Measurements from ENCODE around the gene SUV39H1. TPM values are rescaled to one million over a fixed set of nuclear protein-coding genes. Genes with fewer than 3 reads are reported as not detected.
A peak's percentile ranks its signal among the peaks of the same experiment; 100 is the strongest.

Gene SUV39H1
- total and polyA plus RNA-seq, 9 of the 15 experiments (the other 6 are each of a cell fraction or from before 2014, with no cell fraction given): 4.7 to 34.7 (median 17.9) TPM

DNA sequence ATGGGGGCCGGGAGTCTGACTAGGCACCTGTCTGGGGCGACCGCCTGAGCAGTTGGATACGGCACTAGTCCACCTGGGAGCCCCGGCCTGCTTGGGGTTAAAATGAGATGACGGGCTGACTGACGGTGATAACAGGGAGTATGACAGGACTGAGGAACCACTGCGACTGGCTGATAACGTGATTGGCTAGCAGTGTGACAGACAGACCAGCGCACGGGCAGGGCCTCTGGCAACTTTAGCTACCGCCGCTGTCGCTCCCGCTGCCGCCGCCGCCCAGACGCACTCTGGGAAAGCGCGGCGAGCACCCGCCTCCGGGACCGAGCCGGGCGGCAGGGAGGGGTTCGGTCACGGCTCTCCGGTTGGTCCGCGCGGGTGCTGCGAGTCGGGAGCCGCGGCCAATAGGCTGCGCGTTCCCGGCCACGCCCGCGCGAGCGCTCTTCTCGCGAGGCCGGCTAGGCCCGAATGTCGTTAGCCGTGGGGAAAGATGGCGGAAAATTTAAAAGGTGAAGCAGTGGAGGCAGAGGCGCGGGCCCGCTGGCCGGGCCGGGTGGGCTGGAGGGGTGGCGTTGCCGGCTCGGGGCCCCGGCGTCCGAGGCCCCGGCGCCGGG is at the start of gene SUV39H1 (continued):
- TF ChIP-seq, protein P1, sequence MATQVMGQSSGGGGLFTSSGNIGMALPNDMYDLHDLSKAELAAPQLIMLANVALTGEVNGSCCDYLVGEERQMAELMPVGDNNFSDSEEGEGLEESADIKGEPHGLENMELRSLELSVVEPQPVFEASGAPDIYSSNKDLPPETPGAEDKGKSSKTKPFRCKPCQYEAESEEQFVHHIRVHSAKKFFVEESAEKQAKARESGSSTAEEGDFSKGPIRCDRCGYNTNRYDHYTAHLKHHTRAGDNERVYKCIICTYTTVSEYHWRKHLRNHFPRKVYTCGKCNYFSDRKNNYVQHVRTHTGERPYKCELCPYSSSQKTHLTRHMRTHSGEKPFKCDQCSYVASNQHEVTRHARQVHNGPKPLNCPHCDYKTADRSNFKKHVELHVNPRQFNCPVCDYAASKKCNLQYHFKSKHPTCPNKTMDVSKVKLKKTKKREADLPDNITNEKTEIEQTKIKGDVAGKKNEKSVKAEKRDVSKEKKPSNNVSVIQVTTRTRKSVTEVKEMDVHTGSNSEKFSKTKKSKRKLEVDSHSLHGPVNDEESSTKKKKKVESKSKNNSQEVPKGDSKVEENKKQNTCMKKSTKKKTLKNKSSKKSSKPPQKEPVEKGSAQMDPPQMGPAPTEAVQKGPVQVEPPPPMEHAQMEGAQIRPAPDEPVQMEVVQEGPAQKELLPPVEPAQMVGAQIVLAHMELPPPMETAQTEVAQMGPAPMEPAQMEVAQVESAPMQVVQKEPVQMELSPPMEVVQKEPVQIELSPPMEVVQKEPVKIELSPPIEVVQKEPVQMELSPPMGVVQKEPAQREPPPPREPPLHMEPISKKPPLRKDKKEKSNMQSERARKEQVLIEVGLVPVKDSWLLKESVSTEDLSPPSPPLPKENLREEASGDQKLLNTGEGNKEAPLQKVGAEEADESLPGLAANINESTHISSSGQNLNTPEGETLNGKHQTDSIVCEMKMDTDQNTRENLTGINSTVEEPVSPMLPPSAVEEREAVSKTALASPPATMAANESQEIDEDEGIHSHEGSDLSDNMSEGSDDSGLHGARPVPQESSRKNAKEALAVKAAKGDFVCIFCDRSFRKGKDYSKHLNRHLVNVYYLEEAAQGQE (IDR thresholded peaks at IDR 0.05; ENCODE audit: borderline replicate concordance): 0 out of 2 replicates have a peak, but pooled peaks have one; percentile 4
- TF ChIP-seq, protein P1 (CRISPR knock-in tag; IDR thresholded peaks at IDR 0.05; ENCODE audit: low read depth): no peak
- TF ChIP-seq CHD4 (IDR thresholded peaks at IDR 0.05; ENCODE audit: insufficient read depth, insufficient replicate concordance, low read depth, low read length, poor library complexity, severe bottlenecking) (no peak), ARID1B (IDR thresholded peaks at IDR 0.05) (peak; percentile 89), PHB (CRISPR knock-in tag; IDR thresholded peaks at IDR 0.05) (no peak), CBFA2T3 (IDR thresholded peaks at IDR 0.05) (peak; percentile 96), PHF21A (IDR thresholded peaks at IDR 0.05; ENCODE audit: borderline replicate concordance, low read depth) (0 out of 2 replicates have a peak, but pooled peaks have one; percentile 39), ZNF239 (CRISPR knock-in tag; IDR thresholded peaks at IDR 0.05) (no peak), DMBX1 (CRISPR knock-in tag; IDR thresholded peaks at IDR 0.05; ENCODE audit: borderline replicate concordance) (peak; percentile 52; the same call in 1 of the 2 replicates), IRF2 (CRISPR knock-in tag; IDR thresholded peaks at IDR 0.05) (no peak), ZNF398 (CRISPR knock-in tag; IDR thresholded peaks at IDR 0.05) (no peak), C11orf30 (IDR thresholded peaks at IDR 0.05; ENCODE audit: low read depth) (peak; percentile 31; the same call in 1 of the 2 replicates)
- TF ChIP-seq, protein P2, sequence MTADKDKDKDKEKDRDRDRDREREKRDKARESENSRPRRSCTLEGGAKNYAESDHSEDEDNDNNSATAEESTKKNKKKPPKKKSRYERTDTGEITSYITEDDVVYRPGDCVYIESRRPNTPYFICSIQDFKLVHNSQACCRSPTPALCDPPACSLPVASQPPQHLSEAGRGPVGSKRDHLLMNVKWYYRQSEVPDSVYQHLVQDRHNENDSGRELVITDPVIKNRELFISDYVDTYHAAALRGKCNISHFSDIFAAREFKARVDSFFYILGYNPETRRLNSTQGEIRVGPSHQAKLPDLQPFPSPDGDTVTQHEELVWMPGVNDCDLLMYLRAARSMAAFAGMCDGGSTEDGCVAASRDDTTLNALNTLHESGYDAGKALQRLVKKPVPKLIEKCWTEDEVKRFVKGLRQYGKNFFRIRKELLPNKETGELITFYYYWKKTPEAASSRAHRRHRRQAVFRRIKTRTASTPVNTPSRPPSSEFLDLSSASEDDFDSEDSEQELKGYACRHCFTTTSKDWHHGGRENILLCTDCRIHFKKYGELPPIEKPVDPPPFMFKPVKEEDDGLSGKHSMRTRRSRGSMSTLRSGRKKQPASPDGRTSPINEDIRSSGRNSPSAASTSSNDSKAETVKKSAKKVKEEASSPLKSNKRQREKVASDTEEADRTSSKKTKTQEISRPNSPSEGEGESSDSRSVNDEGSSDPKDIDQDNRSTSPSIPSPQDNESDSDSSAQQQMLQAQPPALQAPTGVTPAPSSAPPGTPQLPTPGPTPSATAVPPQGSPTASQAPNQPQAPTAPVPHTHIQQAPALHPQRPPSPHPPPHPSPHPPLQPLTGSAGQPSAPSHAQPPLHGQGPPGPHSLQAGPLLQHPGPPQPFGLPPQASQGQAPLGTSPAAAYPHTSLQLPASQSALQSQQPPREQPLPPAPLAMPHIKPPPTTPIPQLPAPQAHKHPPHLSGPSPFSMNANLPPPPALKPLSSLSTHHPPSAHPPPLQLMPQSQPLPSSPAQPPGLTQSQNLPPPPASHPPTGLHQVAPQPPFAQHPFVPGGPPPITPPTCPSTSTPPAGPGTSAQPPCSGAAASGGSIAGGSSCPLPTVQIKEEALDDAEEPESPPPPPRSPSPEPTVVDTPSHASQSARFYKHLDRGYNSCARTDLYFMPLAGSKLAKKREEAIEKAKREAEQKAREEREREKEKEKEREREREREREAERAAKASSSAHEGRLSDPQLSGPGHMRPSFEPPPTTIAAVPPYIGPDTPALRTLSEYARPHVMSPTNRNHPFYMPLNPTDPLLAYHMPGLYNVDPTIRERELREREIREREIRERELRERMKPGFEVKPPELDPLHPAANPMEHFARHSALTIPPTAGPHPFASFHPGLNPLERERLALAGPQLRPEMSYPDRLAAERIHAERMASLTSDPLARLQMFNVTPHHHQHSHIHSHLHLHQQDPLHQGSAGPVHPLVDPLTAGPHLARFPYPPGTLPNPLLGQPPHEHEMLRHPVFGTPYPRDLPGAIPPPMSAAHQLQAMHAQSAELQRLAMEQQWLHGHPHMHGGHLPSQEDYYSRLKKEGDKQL (CRISPR knock-in tag; IDR thresholded peaks at IDR 0.05; ENCODE audit: borderline replicate concordance): no peak

All from K562 (cell line).